Measurements from ENCODE around the gene ISG20L2.

ISG20L2 gene

GRCh38 chr1:156689953-156690674, 38.5 kb downstream of the ISG20L2 start:
- no peak for DNase-seq (ENCODE audit: low read depth in 2 of 2)

- peak; percentile 41 to 53 for DNase-seq (ENCODE audit: low read depth in 2 of 2)
Measured at GRCh38 chr1:156689035-156689952, 39.3 kb downstream of the ISG20L2 start.

- DNase-seq (ENCODE audit: low read depth in 2 of 2) = no peak
Measured at GRCh38 chr1:156684227-156684782, 44.3 kb downstream of the ISG20L2 start.

- DNase-seq (ENCODE audit: low read depth in 2 of 2) = no peak
Measured at GRCh38 chr1:156682166-156682890, 46.2 kb downstream of the ISG20L2 start.

GRCh38 chr1:156681196-156681960, 47.2 kb downstream of the ISG20L2 start:
- no peak for DNase-seq (ENCODE audit: low read depth in 2 of 2)

GRCh38 chr1:156680056-156680455, 48.5 kb downstream of the ISG20L2 start:
- no peak for DNase-seq (ENCODE audit: low read depth in 2 of 2)

- no peak for DNase-seq (ENCODE audit: low read depth in 2 of 2)
Measured at GRCh38 chr1:156677616-156678596, 50.7 kb downstream of the ISG20L2 start.

- no peak for DNase-seq (ENCODE audit: low read depth in 2 of 2)
Measured at GRCh38 chr1:156676820-156677615, 51.5 kb downstream of the ISG20L2 start, which contains the start of gene NES. TSS of gene NES (minus strand) at chr1:156677407. CDS start at chr1:156677264, 143 bp downstream.

GRCh38 chr1:156676114-156676819, 52.3 kb downstream of the ISG20L2 start:
- no peak for DNase-seq (ENCODE audit: low read depth in 2 of 2)

- DNase-seq (ENCODE audit: low read depth in 2 of 2) = no peak
Measured at GRCh38 chr1:156675210-156676113, 53.1 kb downstream of the ISG20L2 start.

GRCh38 chr1:156673387-156674121, 55.0 kb downstream of the ISG20L2 start:
- DNase-seq (ENCODE audit: low read depth in 2 of 2) = no peak

Measured in stimulated activated CD8-positive, alpha-beta memory T cell treated with anti-CD3 and anti-CD28 coated beads, Interleukin-2, amount 100 ng/mL, for 1 hour (primary cell).